ENCODE measurements around the gene UBE2L3. TPM values are rescaled to one million over a fixed set of nuclear protein-coding genes. Genes with fewer than 3 reads are reported as not detected.

UBE2L3 gene
- total and polyA plus RNA-seq, 10 of the 15 experiments (the other 5 are each of a cell fraction or from before 2014, with no cell fraction given): 55.7 to 168 (median 113) TPM

GRCh38 chr22:21629255-21630149, 62.0 kb downstream of the UBE2L3 start, which contains the start of gene YDJC (continued):
- TF ChIP-seq PRDM15 (CRISPR knock-in tag; IDR thresholded peaks at IDR 0.05): no peak
- TF ChIP-seq BCL11A (IDR thresholded peaks at IDR 0.05; ENCODE audit: low read depth, low read length): no peak
- no peak for TF ChIP-seq JUND (IDR thresholded peaks at IDR 0.05; ENCODE audit: low read depth, low read length)
- TF ChIP-seq CHD2 (IDR thresholded peaks at IDR 0.05; ENCODE audit: borderline replicate concordance, low read depth, low read length): peak; percentile 61; the same call in 1 of the 2 replicates
- TF ChIP-seq RUNX3 (IDR thresholded peaks at IDR 0.05; ENCODE audit: low read length): peak; percentile 35
- peak; percentile 26; the same call in 1 of the 2 replicates for TF ChIP-seq PAX5 (IDR thresholded peaks at IDR 0.05; ENCODE audit: borderline replicate concordance, low read depth, low read length)
- no peak for TF ChIP-seq IRF5 (IDR thresholded peaks at IDR 0.05; ENCODE audit: borderline replicate concordance)
- TF ChIP-seq SMAD1 (IDR thresholded peaks at IDR 0.05; ENCODE audit: low read depth, partially characterized antibody): no peak
- TF ChIP-seq TARDBP (IDR thresholded peaks at IDR 0.05; ENCODE audit: borderline replicate concordance): peak; percentile 60; the same call in 1 of the 2 replicates
- peak; percentile 34; the same call in 1 of the 2 replicates for TF ChIP-seq CREM (IDR thresholded peaks at IDR 0.05; ENCODE audit: low read depth)
- no peak for TF ChIP-seq KLF5 (IDR thresholded peaks at IDR 0.05; ENCODE audit: partially characterized antibody)
- TF ChIP-seq, protein P1, sequence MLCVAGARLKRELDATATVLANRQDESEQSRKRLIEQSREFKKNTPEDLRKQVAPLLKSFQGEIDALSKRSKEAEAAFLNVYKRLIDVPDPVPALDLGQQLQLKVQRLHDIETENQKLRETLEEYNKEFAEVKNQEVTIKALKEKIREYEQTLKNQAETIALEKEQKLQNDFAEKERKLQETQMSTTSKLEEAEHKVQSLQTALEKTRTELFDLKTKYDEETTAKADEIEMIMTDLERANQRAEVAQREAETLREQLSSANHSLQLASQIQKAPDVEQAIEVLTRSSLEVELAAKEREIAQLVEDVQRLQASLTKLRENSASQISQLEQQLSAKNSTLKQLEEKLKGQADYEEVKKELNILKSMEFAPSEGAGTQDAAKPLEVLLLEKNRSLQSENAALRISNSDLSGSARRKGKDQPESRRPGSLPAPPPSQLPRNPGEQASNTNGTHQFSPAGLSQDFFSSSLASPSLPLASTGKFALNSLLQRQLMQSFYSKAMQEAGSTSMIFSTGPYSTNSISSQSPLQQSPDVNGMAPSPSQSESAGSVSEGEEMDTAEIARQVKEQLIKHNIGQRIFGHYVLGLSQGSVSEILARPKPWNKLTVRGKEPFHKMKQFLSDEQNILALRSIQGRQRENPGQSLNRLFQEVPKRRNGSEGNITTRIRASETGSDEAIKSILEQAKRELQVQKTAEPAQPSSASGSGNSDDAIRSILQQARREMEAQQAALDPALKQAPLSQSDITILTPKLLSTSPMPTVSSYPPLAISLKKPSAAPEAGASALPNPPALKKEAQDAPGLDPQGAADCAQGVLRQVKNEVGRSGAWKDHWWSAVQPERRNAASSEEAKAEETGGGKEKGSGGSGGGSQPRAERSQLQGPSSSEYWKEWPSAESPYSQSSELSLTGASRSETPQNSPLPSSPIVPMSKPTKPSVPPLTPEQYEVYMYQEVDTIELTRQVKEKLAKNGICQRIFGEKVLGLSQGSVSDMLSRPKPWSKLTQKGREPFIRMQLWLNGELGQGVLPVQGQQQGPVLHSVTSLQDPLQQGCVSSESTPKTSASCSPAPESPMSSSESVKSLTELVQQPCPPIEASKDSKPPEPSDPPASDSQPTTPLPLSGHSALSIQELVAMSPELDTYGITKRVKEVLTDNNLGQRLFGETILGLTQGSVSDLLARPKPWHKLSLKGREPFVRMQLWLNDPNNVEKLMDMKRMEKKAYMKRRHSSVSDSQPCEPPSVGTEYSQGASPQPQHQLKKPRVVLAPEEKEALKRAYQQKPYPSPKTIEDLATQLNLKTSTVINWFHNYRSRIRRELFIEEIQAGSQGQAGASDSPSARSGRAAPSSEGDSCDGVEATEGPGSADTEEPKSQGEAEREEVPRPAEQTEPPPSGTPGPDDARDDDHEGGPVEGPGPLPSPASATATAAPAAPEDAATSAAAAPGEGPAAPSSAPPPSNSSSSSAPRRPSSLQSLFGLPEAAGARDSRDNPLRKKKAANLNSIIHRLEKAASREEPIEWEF (IDR thresholded peaks at IDR 0.05; ENCODE audit: insufficient replicate concordance, low read depth, low read length): no peak
- no peak for TF ChIP-seq ZNF384 (IDR thresholded peaks at IDR 0.05; ENCODE audit: borderline replicate concordance, low read depth, low read length)
- no peak for TF ChIP-seq CHD4 (IDR thresholded peaks at IDR 0.05)
- no peak for TF ChIP-seq FOS (IDR thresholded peaks at IDR 0.05; ENCODE audit: borderline replicate concordance, extremely low read depth, insufficient read length)
- TF ChIP-seq POLR2A (IDR thresholded peaks at IDR 0.05; ENCODE audit: low read depth, low read length): peak; percentile 84
- peak; percentile 68 for TF ChIP-seq IKZF1 (conservative IDR thresholded peaks at IDR 0.05)
- TF ChIP-seq MEF2A (IDR thresholded peaks at IDR 0.05; ENCODE audit: insufficient read depth, low read depth, low read length): no peak
